Measurements from ENCODE around the gene CATSPERZ.
A peak's percentile ranks its signal among the peaks of the same experiment; 100 is the strongest.
"Not testable (repeated sequence)": the region's sequence is repeated elsewhere in the genome, so short reads cannot be mapped to it uniquely, and the experiment has no call there.

The CATSPERZ gene

GRCh38 chr11:64318766-64319761 is 18.9 kb downstream of the CATSPERZ start:
- H3K4me3 ChIP-seq (ENCODE audit: low read depth, low read length): peak overlapping the region; percentile 83
- no peak for TF ChIP-seq CTCF (IDR thresholded peaks at IDR 0.05; ENCODE audit: control insufficient read depth, extremely low read depth, insufficient read depth)
- no peak for DNase-seq (ENCODE audit: low read depth)

GRCh38 chr11:64320556-64320955 is 20.4 kb downstream of the CATSPERZ start:
- no peak overlapping the region for H3K4me3 ChIP-seq (ENCODE audit: low read depth, low read length)
- no peak for TF ChIP-seq CTCF (IDR thresholded peaks at IDR 0.05; ENCODE audit: control insufficient read depth, extremely low read depth, insufficient read depth)
- DNase-seq (ENCODE audit: low read depth): no peak

- no peak for DNase-seq (ENCODE audit: low read depth)
These were observed 20.9 kb downstream of the CATSPERZ start for GRCh38 chr11:64321026-64321425.

GRCh38 chr11:64321533-64321932 is 21.4 kb downstream of the CATSPERZ start:
- H3K4me3 ChIP-seq (ENCODE audit: low read depth, low read length): no peak overlapping the region
- no peak for DNase-seq (ENCODE audit: low read depth)
- TF ChIP-seq CTCF (IDR thresholded peaks at IDR 0.05; ENCODE audit: control insufficient read depth, extremely low read depth, insufficient read depth): no peak

More at GRCh38 chr11:64321026-64321425, 20.9 kb downstream of the CATSPERZ start:
- no peak for TF ChIP-seq CTCF (IDR thresholded peaks at IDR 0.05; ENCODE audit: control insufficient read depth, extremely low read depth, insufficient read depth)
- H3K4me3 ChIP-seq (ENCODE audit: low read depth, low read length): no peak overlapping the region

- TF ChIP-seq CTCF (IDR thresholded peaks at IDR 0.05; ENCODE audit: control insufficient read depth, extremely low read depth, insufficient read depth): no peak
- no peak for DNase-seq (ENCODE audit: low read depth)
- no peak overlapping the region for H3K4me3 ChIP-seq (ENCODE audit: low read depth, low read length)
These were observed 22.7 kb downstream of the CATSPERZ start for GRCh38 chr11:64322925-64323260.

GRCh38 chr11:64323373-64323772 is 23.2 kb downstream of the CATSPERZ start:
- no peak for DNase-seq (ENCODE audit: low read depth)
- no peak for TF ChIP-seq CTCF (IDR thresholded peaks at IDR 0.05; ENCODE audit: control insufficient read depth, extremely low read depth, insufficient read depth)

GRCh38 chr11:64323984-64324383 is 23.8 kb downstream of the CATSPERZ start:
- DNase-seq (ENCODE audit: low read depth); H3K4me3 ChIP-seq (ENCODE audit: low read depth, low read length): not testable (repeated sequence)

More at GRCh38 chr11:64323373-64323772, 23.2 kb downstream of the CATSPERZ start:
- H3K4me3 ChIP-seq (ENCODE audit: low read depth, low read length): no peak overlapping the region
